ENCODE data around the gene RPL12. TPM values are rescaled to one million over a fixed set of nuclear protein-coding genes. Genes with fewer than 3 reads are reported as not detected.
A peak's percentile ranks its signal among the peaks of the same experiment; 100 is the strongest.
"Not testable (repeated sequence)": the region's sequence is repeated elsewhere in the genome, so short reads cannot be mapped to it uniquely, and the experiment has no call there.

RPL12 gene
- total and polyA plus RNA-seq, 2 experiments from 2014 or later = 594 to 1,676 TPM

DNA sequence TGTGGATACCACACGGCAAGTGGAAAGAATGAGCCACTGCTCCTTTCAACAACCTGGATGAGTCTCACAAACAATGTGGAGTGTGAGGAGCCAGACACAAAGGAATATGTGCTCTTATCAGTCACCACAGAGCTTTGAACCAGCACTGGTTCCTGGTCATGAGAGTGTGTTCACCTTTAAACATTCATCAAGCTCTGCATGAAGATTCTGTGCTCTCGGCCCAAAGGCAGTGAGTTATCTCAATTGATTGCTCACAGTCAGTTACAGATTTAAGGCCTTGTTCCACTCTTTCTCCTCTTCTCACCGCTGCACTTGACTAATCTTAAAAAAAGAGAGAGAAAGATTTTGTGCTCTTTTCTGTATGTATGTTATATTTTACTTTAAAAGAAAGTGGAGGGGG lies 19.5 kb upstream of the RPL12 start:
- no peaks in the 10 kb centered on the region for H3K9me2 ChIP-seq (ENCODE audit: insufficient read depth)
- H2AFZ ChIP-seq = no peak overlapping the region
- H3K27ac ChIP-seq = no peak overlapping the region
- DNase-seq = no peak
- no peaks in the 10 kb centered on the region for H3K79me2 ChIP-seq (ENCODE audit: insufficient read depth)
- H3K4me1 ChIP-seq (ENCODE audit: insufficient read depth) = no peaks in the 10 kb centered on the region
- no peaks in the 10 kb centered on the region for H3F3A ChIP-seq (ENCODE audit: insufficient read depth)
- WGBS, 2 experiments (ENCODE audit: low coverage in 1 of 2, low lambda C conversion rate in 2 of 2, missing lambda C conversion rate in 2 of 2) = 89 to 95% methylated on average over 3 of the region's 3 CpGs
- no peaks in the 10 kb centered on the region for H4K20me1 ChIP-seq (ENCODE audit: insufficient read depth)
- no peaks in the 10 kb centered on the region for H3K36me3 ChIP-seq (ENCODE audit: low read depth)
- no peak overlapping the region for H3K9ac ChIP-seq
- TF ChIP-seq EZH2phosphoT487 (IDR thresholded peaks at IDR 0.05; ENCODE audit: insufficient read depth, low read depth) = no peak
- H3K9me3 ChIP-seq (ENCODE audit: low read depth) = no peaks in the 10 kb centered on the region
- H3K4me3 ChIP-seq = no peak overlapping the region
- no peak overlapping the region for H3K4me2 ChIP-seq (ENCODE audit: unreplicated experiment)
- in situ Hi-C loops (cut with MboI) = no loop called here
- H3K27me3 ChIP-seq (replicated peaks; ENCODE audit: insufficient read depth) = no peaks in the 10 kb centered on the region

DNA sequence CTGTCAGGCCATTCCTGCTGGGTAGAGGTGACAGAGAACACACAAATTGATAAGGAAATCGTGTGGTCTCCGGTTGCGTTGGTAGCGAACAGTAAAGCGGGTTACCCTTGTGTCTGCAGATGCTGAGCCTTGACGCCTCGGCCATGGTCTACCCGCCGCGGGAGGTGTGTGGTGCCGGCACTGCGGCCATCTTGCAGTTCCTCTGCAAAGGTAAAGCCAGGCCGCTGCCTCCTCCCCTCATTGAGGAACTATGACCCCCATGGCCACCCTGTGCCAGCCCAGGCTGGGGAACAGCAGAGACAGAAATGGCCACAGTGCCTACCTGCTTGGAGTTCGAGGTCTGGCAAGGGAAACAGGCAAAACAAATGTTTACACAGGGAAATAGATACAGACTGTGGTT lies 16.4 kb upstream of the RPL12 start:
- H3K36me3 ChIP-seq (ENCODE audit: low read depth) = 0 out of 2 replicates have a peak, but pooled peaks cover 3% of the 10 kb centered on the region
- no peak for TF ChIP-seq EZH2 (IDR thresholded peaks at IDR 0.05; ENCODE audit: insufficient read depth, poor library complexity, severe bottlenecking)
- no peak overlapping the region for H2AFZ ChIP-seq
- no peak overlapping the region for H3K4me2 ChIP-seq (ENCODE audit: unreplicated experiment)
- H3K27me3 ChIP-seq (replicated peaks; ENCODE audit: insufficient read depth) = no peaks in the 10 kb centered on the region
- no peak overlapping the region for H3K27ac ChIP-seq
- H3K4me3 ChIP-seq = no peak overlapping the region
- WGBS, 2 experiments (ENCODE audit: low coverage in 1 of 2, low lambda C conversion rate in 2 of 2, missing lambda C conversion rate in 2 of 2) = 95 to 96% methylated on average over 14 of the region's 14 CpGs
- H3K9me2 ChIP-seq (ENCODE audit: insufficient read depth) = no peaks in the 10 kb centered on the region
- no peaks in the 10 kb centered on the region for H3F3A ChIP-seq (ENCODE audit: insufficient read depth)
- in situ Hi-C loops (cut with MboI) = no loop called here
- no peak overlapping the region for H3K9ac ChIP-seq
- H3K4me1 ChIP-seq (ENCODE audit: insufficient read depth) = no peaks in the 10 kb centered on the region
- DNase-seq = no peak
- no peaks in the 10 kb centered on the region for H4K20me1 ChIP-seq (ENCODE audit: insufficient read depth)
- H3K79me2 ChIP-seq (ENCODE audit: insufficient read depth) = no peaks in the 10 kb centered on the region
- H3K9me3 ChIP-seq (ENCODE audit: low read depth) = no peaks in the 10 kb centered on the region

DNA sequence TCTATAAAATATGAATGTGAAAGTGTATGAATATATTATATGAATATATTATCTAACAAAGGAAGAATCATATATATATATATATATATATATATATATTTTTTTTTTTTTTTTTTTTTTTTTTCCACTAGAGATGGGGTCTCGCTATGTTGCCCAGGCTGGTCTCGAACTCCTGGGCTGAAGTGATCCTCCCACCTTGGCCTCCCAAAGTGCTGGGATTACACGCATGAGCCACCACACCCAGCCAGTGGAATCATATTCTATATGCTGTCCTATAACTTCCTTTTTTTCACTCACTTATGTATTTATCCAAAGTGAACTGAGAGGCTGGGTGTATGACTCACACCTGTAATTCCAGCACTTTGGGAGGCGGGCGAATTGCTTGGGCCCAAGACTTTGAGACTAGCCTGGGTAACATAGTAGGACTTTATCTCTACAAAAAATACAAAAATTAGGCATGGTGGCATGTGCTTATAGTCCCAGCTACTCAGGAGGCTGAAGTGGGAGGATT lies 15.3 kb upstream of the RPL12 start:
- H2AFZ ChIP-seq; H3K9me3 ChIP-seq (ENCODE audit: low read depth); H4K20me1 ChIP-seq (ENCODE audit: insufficient read depth); H3K9ac ChIP-seq; H3K27me3 ChIP-seq (replicated peaks; ENCODE audit: insufficient read depth); in situ Hi-C loops (cut with MboI); H3F3A ChIP-seq (ENCODE audit: insufficient read depth); H3K4me1 ChIP-seq (ENCODE audit: insufficient read depth); H3K4me2 ChIP-seq (ENCODE audit: unreplicated experiment); H3K27ac ChIP-seq; H3K79me2 ChIP-seq (ENCODE audit: insufficient read depth); H3K4me3 ChIP-seq; DNase-seq; H3K36me3 ChIP-seq (ENCODE audit: low read depth); H3K9me2 ChIP-seq (ENCODE audit: insufficient read depth): not testable (repeated sequence)
- 91 to 98% methylated on average over 4 to 5 of the region's 5 CpGs for WGBS, 2 experiments (ENCODE audit: low coverage in 1 of 2, low lambda C conversion rate in 2 of 2, missing lambda C conversion rate in 2 of 2)

DNA sequence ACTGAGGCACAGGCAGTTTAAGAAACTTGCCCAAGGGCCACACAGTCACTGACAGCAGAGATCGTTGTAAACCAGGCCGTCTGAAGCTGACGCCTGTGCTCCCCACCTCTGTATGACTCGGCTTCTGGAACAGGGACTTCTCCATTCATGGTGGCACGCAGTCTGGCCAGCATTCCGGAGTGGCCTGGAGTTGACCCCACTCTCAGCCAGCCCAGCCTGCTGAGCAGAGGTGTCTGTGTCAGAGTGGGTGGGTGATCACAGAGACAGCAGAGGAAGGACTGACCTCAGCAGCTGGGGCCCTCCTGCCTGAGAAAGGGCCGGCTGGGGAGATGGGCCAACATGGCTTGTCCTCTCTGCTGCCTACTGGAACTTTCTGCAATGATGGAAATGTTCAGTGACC lies 12.7 kb upstream of the RPL12 start:
- no peak overlapping the region for H3K4me2 ChIP-seq (ENCODE audit: unreplicated experiment)

DNA sequence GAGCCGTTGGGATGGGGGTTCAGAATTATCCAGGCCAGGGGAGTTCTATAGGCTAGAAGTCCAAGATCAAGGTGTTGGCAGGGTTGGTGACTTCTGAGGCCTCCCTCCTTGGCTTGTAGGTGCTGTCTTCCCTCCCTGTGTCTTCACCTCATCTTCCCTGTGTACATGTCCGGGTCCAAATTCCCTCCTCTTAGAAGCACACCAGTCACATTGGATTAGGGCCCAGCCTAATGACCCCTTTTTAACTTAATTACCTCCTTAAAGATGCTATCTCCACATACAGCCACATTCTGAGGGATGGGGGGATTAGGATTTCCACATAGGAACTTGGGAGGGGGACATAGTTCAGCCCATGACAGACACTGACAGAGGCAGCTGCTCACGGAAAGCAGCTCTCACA lies 12.2 kb upstream of the RPL12 start:
- Histone ChIP-seq H4K20me1 (ENCODE audit: insufficient read depth) (no peaks in the 10 kb centered on the region), H3K36me3 (ENCODE audit: low read depth) (0 out of 2 replicates have a peak, but pooled peaks cover 14% of the 10 kb centered on the region), H2AFZ (no peak overlapping the region), H3K9me3 (ENCODE audit: low read depth) (no peaks in the 10 kb centered on the region), H3K27ac (peak overlapping the region; percentile 30; the same call in 1 of the 2 replicates), H3K27me3 (replicated peaks; ENCODE audit: insufficient read depth) (no peaks in the 10 kb centered on the region), H3F3A (ENCODE audit: insufficient read depth) (no peaks in the 10 kb centered on the region), H3K4me1 (ENCODE audit: insufficient read depth) (no peaks in the 10 kb centered on the region), H3K4me2 (ENCODE audit: unreplicated experiment) (no peak overlapping the region), H3K9ac (no peak overlapping the region), H3K9me2 (ENCODE audit: insufficient read depth) (no peaks in the 10 kb centered on the region), H3K79me2 (ENCODE audit: insufficient read depth) (no peaks in the 10 kb centered on the region), H3K4me3 (no peak overlapping the region)
- 95 to 98% methylated on average over 3 of the region's 3 CpGs for WGBS, 2 experiments (ENCODE audit: low coverage in 1 of 2, low lambda C conversion rate in 2 of 2, missing lambda C conversion rate in 2 of 2)
- TF ChIP-seq EZH2 (IDR thresholded peaks at IDR 0.05; ENCODE audit: insufficient read depth, poor library complexity, severe bottlenecking) (no peak), EZH2phosphoT487 (IDR thresholded peaks at IDR 0.05; ENCODE audit: insufficient read depth, low read depth) (no peak)
- DNase-seq = no peak
- in situ Hi-C loops (cut with MboI) = no loop called here

More for the DNA sequence above, 12.7 kb upstream of the RPL12 start:
- peak; percentile 68 for DNase-seq
- H4K20me1 ChIP-seq (ENCODE audit: insufficient read depth) = no peaks in the 10 kb centered on the region
- TF ChIP-seq EZH2phosphoT487 (IDR thresholded peaks at IDR 0.05; ENCODE audit: insufficient read depth, low read depth) (no peak), EZH2 (IDR thresholded peaks at IDR 0.05; ENCODE audit: insufficient read depth, poor library complexity, severe bottlenecking) (no peak)
- H3K27ac ChIP-seq = peak overlapping the region; percentile 30; the same call in 1 of the 2 replicates
- H3K4me3 ChIP-seq = no peak overlapping the region
- no peaks in the 10 kb centered on the region for H3F3A ChIP-seq (ENCODE audit: insufficient read depth)
- H2AFZ ChIP-seq = no peak overlapping the region
- no peak overlapping the region for H3K9ac ChIP-seq
- in situ Hi-C loops (cut with MboI) = no loop called here
- no peaks in the 10 kb centered on the region for H3K9me3 ChIP-seq (ENCODE audit: low read depth)
- H3K79me2 ChIP-seq (ENCODE audit: insufficient read depth) = no peaks in the 10 kb centered on the region
- H3K36me3 ChIP-seq (ENCODE audit: low read depth) = 0 out of 2 replicates have a peak, but pooled peaks cover 14% of the 10 kb centered on the region
- H3K9me2 ChIP-seq (ENCODE audit: insufficient read depth) = no peaks in the 10 kb centered on the region
- WGBS, 2 experiments (ENCODE audit: low coverage in 1 of 2, low lambda C conversion rate in 2 of 2, missing lambda C conversion rate in 2 of 2) = 50 to 59% methylated on average over 7 of the region's 7 CpGs
- no peaks in the 10 kb centered on the region for H3K4me1 ChIP-seq (ENCODE audit: insufficient read depth)
- H3K27me3 ChIP-seq (replicated peaks; ENCODE audit: insufficient read depth) = no peaks in the 10 kb centered on the region

All from GM23248 (cell line).